Panc1 (cell line): ENCODE results near the gene MLPH.

ENCODE experiments used
- TF ChIP-seq, protein P1 (sequence below): fragments of 450-650 bp; IDR thresholded peaks from 2 replicates; pipeline ENCODE4 v1.5.1; 2017; ENCODE audit warnings: mild to moderate bottlenecking
- TF ChIP-seq, protein P2 (sequence below), 2 experiments: IDR thresholded peaks; 2 replicates each; pipeline ENCODE4 v1.6.1; 2011 to 2012; ENCODE audit warnings: low read depth in 2 of 2, control low read depth in 1 of 2, low read length in 1 of 2, mild to moderate bottlenecking in 1 of 2, moderate library complexity in 1 of 2; ENCODE audit not compliant: insufficient read depth in 1 of 2

GRCh38 chr2:237597196-237598145 is 110.4 kb downstream of the MLPH start:
- TF ChIP-seq, protein P1, sequence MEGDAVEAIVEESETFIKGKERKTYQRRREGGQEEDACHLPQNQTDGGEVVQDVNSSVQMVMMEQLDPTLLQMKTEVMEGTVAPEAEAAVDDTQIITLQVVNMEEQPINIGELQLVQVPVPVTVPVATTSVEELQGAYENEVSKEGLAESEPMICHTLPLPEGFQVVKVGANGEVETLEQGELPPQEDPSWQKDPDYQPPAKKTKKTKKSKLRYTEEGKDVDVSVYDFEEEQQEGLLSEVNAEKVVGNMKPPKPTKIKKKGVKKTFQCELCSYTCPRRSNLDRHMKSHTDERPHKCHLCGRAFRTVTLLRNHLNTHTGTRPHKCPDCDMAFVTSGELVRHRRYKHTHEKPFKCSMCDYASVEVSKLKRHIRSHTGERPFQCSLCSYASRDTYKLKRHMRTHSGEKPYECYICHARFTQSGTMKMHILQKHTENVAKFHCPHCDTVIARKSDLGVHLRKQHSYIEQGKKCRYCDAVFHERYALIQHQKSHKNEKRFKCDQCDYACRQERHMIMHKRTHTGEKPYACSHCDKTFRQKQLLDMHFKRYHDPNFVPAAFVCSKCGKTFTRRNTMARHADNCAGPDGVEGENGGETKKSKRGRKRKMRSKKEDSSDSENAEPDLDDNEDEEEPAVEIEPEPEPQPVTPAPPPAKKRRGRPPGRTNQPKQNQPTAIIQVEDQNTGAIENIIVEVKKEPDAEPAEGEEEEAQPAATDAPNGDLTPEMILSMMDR: no peak
- TF ChIP-seq, protein P2, sequence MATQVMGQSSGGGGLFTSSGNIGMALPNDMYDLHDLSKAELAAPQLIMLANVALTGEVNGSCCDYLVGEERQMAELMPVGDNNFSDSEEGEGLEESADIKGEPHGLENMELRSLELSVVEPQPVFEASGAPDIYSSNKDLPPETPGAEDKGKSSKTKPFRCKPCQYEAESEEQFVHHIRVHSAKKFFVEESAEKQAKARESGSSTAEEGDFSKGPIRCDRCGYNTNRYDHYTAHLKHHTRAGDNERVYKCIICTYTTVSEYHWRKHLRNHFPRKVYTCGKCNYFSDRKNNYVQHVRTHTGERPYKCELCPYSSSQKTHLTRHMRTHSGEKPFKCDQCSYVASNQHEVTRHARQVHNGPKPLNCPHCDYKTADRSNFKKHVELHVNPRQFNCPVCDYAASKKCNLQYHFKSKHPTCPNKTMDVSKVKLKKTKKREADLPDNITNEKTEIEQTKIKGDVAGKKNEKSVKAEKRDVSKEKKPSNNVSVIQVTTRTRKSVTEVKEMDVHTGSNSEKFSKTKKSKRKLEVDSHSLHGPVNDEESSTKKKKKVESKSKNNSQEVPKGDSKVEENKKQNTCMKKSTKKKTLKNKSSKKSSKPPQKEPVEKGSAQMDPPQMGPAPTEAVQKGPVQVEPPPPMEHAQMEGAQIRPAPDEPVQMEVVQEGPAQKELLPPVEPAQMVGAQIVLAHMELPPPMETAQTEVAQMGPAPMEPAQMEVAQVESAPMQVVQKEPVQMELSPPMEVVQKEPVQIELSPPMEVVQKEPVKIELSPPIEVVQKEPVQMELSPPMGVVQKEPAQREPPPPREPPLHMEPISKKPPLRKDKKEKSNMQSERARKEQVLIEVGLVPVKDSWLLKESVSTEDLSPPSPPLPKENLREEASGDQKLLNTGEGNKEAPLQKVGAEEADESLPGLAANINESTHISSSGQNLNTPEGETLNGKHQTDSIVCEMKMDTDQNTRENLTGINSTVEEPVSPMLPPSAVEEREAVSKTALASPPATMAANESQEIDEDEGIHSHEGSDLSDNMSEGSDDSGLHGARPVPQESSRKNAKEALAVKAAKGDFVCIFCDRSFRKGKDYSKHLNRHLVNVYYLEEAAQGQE (IDR thresholded peaks at IDR 0.05; ENCODE audit: insufficient read depth in 1 of 2, low read depth in 2 of 2, low read length in 1 of 2): no peak
